ENCODE results near the gene PARP9.
"Not testable (repeated sequence)": the region's sequence is repeated elsewhere in the genome, so short reads cannot be mapped to it uniquely, and the experiment has no call there.

Gene PARP9

DNA sequence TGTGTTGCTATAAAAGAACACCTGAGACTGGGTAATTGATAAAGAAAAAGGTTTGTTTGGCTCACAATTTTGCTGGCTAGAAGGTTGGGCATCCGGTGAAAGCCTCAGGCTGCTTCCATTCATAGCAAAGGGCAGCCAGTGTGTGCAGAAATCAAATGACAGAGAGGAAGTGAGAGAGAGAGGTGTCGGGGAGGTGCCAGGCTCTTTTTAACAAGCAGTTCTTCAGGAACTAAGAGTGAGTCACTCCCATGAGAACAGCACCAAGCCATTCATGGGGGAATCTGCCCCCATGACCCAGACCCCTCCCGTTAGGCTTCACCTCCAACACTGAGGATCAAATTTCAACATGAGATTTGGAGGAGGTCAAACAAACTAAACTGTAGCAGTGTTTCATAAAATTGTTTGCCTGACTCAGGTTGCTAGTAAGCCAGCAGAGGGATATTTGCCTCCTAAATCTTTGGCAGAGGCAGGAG, 8.9 kb upstream of the PARP9 start:
- peak; percentile 31 to 41 for DNase-seq

DNA sequence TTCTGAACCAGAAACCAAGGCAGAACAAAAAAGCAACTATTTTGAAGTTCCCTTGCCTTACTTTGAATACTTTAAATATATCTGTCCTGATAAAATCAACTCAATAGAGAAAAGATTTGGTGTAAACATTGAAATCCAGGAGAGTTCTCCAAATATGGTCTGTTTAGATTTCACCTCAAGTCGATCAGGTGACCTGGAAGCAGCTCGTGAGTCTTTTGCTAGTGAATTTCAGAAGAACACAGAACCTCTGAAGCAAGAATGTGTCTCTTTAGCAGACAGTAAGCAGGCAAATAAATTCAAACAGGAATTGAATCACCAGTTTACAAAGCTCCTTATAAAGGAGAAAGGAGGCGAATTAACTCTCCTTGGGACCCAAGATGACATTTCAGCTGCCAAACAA, 4.7 kb upstream of the PARP9 start:
- DNase-seq = no peak

GRCh38 chr3:122568131-122568530, 4.0 kb upstream of the PARP9 start:
- not testable (repeated sequence) for DNase-seq

DNA sequence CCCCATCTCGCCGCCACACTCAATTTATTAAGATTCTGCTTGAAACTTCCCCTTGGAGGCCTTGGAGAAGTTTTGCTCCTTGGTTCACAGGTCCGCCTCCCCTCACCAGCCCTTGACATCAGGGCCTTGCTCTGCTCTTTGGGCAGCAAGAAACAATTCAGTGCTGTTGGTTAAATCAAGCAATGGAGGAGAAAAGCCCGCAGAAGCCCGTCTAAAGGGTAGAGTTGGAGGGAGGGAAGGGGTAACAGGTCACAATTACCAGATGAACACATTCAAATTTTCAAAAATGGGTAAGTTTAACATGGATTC, 429 bp downstream of the PARP9 start:
- DNase-seq = peak; percentile 40 to 49

DNA sequence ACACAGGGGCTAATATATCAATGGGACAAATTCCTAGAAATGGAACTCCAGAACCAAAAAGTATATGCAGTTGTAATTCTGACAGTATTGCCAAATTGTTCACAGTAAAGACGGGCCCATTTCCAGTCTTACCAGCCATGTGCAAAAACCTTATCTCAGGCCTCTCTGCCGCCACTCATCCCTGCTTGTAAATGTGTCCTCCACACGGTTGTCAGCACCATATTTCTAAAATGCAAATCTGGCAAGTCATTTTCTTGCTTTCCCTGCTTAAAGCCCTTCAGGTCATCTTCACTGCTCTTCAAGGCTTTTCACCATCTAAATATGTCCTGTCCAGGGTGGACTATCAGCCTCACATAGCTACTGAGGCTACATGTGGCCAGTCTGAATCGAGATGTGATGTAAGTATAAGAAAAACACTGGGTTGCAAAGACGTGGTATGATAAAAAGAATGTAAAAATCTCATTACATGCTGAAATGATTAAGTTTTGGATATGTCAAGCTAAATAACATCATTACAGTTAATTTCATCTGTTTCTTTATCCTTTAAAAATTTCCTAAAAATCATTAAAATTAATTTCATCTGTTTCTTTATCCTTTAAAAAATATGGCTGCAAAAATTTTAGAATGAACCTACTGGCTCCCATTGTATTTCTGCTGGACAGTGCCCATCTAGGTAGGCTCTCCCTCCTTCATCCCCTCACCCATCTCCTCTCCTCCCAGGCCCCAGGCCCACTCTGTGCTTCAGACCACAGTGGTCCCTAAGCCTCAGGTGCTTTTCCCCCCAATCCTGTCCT, 980 bp downstream of the PARP9 start:
- DNase-seq = no peak

DNA sequence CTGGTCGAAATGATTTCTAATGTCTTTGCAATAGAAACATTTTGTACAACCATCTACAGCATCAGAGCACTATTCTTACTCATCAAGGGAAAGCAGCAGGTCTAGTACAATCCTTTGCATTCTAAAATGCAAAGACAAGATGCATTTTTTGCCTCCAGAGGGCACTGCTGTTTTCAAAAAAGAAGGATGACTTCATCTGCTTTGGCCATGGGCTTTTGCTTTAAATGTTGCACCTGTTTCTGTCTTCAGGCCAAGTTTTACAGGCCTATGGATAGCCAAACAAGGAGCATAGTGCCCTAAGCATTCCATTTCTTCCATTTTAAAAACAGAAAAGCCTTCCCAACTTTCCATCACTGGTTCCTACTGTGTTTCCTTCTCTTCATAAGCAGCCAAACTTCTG, 3.4 kb downstream of the PARP9 start:
- peak; percentile 52 to 59 for DNase-seq

DNA sequence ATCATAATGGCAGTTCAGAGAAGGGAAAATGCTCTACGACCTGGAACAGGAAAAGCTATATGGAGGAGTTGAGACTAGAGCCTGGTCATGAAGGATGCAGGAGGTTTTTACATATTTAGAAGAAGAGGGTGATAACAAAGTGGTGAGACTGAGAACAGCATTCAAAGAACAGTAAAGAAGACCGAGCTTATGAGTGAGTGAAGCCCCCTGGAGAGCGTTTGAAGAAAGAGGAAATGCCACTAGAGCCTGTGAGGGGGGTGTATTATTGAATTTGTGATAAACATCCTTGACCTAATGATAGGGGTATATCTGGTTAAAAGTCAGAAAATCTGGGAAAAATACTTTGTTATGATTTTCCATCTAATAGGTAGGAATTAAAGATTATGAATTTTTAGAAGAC, 4.2 kb downstream of the PARP9 start:
- no peak for DNase-seq

- DNase-seq = no peak
These were observed 5.5 kb downstream of the PARP9 start for GRCh38 chr3:122558605-122559004.

DNA sequence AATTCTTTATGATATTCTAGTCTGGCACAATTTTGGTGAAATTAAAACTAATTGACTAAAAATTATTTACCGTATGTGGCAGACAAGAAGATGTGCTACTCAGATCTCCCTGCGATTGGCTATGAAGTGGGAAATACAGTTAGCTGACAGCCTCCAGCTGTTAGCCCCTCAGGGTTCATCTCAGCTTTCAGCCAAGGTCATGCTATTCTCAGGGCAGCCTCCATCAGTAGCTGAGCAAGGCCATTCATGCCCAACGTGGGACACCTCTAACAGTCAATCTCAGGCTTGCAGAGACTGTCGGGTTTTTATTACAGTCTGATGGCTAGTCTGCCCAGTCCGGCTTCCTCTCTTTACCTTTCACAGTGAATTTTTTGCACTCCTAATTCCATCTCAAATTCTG, 6.7 kb downstream of the PARP9 start:
- DNase-seq = no peak

- DNase-seq = no peak
These were observed 8.6 kb downstream of the PARP9 start for GRCh38 chr3:122555275-122556071.

DNA sequence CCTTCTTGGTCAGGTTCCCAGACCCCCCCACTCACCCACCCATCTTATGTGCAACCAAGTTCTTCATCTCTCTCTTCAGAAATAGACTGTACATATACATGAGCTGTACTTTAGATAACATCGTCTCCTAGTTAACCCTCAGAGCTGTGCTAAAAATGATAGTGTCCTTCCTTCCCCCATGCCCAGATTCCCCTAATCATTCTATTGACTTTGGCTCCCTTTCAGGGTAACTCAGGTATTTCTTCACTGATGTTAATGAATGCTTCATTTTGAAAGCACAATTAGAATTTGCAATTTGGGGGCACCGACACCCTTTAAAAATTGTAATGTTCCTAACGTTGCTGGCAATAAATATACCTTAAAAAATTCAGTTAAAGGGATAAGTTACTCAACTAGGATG, 10.9 kb downstream of the PARP9 start:
- DNase-seq = no peak

DNA sequence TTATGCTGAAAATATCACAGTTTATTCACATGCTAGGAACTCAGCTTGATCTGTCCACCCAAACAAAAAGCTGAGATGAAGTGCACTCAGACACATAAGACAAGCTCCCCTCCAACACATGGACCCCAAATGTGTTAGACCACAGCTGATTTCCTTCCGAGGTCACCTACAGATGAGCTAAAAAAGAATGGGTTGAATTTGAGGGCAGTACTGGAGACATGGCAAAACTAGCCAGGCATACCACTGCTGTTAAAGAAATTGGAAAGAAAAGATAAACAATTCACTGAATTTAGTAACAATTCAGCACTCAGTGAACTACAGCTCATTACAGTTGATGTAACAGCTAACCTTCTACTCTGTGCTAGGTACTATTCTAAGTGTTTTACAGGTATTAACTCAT, 15.5 kb downstream of the PARP9 start:
- no peak for DNase-seq

- DNase-seq = no peak
These were observed 16.0 kb downstream of the PARP9 start for GRCh38 chr3:122548076-122548475.

- DNase-seq = no peak
These were observed 17.9 kb downstream of the PARP9 start for GRCh38 chr3:122546151-122546550.

GRCh38 chr3:122538956-122539490, 25.1 kb downstream of the PARP9 start:
- DNase-seq = no peak

DNA sequence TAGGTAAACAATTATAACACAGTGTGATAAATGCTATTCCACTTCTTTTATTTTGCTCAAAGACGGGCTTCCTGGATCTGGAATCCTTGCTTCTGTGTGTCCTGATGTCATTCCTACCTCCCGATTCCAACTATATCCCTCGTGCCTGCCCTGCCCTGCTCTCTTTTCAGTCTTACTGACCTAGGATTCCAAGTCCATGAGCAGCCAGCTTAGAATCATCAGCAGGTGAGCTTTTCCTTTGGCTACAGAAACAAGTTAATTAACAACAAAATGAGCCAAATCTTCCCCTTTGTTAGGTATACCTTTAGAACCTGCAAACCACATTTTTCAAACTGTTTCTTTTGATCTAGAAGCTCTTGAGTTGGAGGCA, 27.5 kb downstream of the PARP9 start:
- no peak for DNase-seq

DNA sequence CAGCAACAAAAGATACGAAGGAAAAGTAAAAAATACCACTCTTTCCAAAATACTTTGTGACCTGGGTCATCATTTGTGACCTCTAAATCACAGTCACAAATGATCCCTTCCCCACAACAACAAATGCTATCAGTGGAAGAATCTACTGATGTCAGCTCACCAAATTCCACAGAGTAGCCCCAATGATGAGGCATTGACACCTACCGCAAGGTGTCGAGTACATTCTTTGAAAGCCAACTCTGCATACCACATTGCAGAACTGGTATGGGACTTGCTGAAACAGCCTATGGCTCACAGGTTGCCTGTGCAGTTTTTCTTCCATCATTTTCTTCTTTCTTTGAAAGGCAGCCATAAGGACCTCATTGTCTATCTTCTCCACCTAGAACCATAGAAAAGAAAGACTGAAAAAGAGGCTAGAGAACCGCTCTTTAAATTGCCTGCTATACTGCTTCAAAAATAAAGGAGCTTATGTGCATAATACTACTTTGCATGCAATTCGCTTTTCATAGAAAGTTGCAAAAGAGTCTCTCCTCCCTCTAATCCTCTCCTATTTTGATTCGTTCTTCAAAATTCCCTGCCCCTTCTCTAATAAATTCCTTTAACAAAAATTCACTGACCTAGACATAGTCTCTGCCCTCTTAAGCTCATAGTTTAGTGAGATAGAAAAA, 28.0 kb downstream of the PARP9 start:
- no peak for DNase-seq

DNA sequence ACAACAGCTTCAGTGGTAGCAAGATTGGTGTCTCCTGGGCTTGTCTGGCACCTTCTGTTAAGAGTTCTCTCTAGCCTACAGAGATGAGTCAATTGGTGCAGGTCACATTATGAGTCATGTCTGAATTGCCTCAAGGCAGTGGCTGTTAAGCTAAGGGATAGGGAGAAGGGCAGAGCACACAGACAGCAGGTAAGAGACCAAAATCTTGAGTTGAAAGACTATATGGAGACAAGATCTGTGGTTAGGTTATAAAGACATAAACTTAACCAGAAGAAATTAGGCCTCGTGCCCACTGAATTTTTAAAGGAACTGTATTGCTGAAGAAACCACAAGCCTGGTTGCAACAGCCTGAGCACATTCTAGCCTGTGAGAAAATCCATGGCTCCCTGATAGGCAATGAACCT, 30.2 kb downstream of the PARP9 start:
- peak; percentile 32 to 40 for DNase-seq

DNA sequence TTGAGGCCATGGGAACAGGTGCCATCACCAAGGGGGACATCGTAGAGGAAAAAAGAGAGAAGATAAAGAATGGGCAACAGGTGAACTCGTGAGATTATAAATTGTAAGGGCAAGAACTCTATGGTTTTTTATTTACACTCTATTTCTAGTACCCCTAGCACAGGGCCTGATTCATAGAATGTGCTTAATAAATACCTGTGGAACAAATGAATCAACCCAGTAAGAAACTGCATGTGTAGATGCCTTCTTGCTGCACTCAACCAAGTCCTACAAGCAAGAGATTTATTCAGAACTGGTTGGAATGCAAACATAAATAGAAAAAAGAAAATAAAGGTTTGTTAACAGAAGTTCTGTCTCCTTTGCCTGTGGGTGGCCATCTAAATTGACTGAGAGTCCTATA, 30.6 kb downstream of the PARP9 start:
- DNase-seq = no peak

GRCh38 chr3:122530164-122530563, 33.9 kb downstream of the PARP9 start:
- no peak for DNase-seq

- DNase-seq = no peak
These were observed 40.8 kb downstream of the PARP9 start for GRCh38 chr3:122523317-122523716.

DNA sequence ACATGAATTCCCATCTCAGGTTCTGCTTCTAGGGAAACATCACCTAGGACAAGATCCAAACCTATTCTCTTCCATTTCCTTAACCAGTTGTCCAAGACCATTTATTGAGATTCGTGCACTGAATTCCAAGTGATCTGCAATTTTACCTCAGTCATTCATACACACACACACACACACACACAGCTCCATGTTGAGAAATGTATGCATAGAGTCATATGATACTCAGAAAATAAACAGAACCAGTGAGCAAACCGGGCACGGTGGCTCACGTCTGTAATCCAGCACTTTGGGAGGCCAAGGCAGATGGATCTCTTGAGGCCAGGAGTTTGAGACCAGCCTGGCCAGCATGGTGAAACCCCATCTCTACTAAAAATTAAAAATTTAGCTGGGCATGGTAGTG, 43.2 kb downstream of the PARP9 start:
- DNase-seq = no peak

DNA sequence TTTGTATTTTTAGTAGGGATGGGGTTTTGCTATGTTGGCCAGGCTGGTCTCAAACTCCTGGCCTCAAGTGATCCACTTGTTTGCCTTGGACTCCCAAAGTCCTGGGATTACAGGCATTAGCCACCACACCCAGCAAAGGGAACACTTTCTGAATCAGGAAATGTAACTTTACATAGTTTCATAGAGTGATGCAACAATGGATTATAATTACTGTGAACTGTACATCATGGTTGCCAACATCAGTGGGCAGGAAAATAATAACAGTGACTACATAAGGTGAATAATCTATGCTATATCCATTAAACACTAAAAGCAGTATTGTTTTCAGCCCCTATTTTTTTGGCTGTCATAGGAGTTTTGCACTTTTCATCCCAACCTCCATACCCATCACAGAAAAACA, 44.4 kb downstream of the PARP9 start:
- no peak for DNase-seq

Measured in activated T-cell treated with anti-CD3 and anti-CD28 coated beads, Interleukin-2, amount 50 U/mL, for 48 hours (primary cell).